Activated T-helper 1 cell treated with Interleukin-2 at 50 U/mL for 16 hours (primary cell): ENCODE data around the gene HIVEP3.
"Not testable (repeated sequence)": the region's sequence is repeated elsewhere in the genome, so short reads cannot be mapped to it uniquely, and the experiment has no call there.

Experiments
- DNase-seq: peaks from one replicate; pipeline ENCODE4 v3.0.0-alpha.2; 2020; ENCODE audit warnings: low read depth

The HIVEP3 gene

DNA sequence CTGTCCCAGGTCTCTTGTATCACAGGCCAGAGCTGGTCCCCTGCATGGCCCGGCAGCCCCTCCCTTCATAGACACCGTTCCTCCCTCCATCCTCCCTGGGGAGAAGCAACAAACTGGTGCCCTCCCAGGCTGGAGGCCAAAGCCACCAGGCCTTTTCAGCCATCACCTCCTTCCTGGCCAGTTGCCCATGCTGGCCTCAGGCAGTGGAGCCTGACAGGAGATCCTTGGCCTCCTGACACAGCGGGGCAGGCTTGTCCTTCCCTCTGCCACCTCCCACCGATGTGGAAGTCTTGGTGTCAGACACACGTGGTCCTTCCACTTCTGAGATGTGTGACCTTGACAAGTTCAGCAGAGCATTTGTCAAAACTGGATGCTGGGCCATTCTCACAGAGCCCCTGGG is 206.0 kb downstream of the HIVEP3 start:
- DNase-seq: no peak

DNA sequence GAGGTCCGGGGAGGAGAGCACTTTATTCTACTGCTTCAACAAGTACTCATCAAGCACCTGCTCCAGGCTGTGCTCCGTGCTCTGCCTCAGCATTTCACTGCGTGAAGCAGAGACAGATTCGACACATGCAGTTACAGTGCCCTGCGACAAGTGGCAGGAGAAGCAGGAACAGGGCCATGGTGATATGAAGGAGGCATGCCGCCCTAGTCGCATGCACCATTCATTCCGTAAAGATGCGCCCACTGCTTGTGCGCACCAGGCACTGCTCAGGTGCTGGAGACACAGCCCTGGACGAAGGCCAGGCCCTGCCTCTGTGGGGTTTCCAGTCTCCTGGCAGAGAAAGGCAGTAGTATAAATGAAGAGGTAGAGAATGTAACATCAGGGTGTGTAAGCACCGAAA is 206.6 kb downstream of the HIVEP3 start:
- no peak for DNase-seq

DNA sequence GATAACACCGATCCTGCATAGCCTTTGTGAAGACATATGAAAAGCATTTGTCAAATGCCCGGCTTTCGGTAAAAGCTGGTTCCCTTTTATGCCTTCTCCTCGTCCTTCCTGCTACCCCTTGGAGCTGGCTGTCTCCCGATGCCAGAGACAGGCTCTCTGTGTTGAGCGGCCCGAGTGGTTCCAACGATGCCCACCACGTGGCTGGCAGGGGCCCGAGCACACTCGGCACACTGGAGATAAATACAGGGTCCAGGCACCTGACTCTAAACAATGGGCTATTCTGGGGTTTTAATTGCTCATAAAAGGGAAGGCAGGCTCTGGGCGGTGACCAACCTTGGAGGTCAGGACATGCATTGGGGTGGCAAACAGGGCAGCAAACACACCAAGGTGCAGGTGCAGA is 207.1 kb downstream of the HIVEP3 start:
- no peak for DNase-seq

DNA sequence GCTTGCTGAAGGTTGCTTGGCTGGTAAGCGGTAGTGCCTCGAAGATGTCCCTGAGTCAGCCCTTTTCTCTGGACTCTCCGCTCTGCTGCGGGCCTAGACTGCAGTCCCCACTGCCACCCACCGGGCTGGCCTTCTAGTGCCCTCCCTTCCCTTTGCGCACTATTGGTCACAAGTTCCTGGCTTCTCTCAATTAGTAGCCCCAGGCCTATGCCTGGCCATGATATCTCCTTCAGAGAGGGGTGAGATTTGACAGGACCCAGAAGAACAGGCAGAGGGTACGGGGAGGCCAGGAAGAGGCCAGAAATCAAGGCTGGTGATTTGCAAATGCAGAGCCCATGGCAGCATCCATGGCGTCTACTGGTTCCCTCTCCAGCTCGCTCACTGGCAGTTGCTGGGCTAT is 207.7 kb downstream of the HIVEP3 start:
- no peak for DNase-seq

DNA sequence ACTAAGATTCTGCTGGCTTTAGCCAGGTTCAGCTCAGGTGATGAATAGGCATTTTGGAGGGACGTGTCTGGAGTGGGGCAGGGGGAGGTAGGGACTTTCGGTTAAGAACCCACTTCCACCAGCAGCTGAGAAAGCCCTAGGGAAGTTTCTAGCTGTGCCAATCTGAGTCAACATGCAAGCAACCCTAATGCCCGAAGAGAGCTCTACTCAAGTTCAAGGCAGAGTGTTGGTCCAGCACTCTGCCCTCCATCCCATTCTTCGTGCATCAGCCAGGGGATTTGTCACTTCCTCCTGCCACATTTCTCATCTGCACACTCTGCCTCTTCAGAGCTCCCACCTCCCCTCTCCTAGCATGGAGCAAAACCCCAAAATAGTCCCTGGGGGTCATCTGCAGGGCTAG is 208.8 kb downstream of the HIVEP3 start:
- DNase-seq: no peak

DNA sequence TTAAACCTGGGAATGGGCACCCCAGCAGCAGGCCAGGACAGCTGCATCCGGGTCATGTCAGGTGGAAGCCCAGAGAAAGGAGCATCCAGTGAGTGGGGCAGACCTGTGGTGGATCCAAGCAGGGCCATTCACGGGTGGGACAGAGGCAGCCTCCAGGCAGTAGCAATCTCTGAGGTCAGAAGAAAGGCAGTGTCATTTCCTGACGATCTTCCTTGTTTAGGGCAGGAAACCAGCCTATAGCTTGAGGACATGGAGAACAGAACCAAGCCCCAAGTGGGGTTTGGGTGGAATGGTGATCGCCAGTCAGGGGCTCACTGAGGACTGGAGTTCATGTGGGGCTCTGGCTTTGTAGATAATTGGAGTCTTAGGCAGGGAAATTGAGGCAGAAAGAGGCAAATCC is 209.4 kb downstream of the HIVEP3 start:
- no peak for DNase-seq

DNA sequence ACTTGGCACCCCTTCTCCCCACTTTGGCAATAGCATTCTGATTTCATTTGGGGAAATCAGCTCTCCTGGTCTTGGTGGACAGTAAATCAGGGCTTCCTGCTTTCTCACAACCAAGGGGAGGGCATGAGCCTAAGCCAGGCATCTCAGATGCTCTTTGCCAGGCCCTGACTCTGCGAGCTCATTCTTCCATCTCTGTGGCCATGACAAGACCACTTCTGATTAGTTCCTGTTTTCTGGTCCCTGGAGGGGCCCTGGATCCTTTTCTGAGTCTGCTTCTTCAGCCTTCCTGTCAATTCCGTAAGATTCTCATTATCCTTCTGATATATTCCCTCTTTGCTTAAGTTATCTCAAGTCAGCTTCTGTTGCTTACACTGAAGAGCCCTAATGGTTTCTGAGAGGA is 210.4 kb downstream of the HIVEP3 start:
- DNase-seq: no peak

DNA sequence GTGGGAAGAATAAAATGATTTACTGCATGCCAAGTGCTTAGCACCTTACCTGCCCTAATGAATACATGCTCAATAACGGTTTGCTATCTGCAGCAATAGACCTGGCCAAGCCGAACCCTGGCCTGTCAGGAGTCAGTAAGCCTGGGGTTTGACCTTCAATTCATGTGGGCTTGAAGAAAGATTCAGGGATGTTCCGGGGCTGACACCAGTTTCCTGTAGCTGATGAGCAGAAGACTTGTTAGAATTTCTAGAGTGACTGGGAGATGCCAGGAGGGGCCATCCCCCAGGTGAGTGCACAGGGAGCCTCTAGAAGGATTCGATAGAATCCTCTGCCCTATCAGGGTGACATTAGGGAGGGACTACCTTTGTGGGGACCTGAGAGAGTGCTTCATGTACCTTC is 210.9 kb downstream of the HIVEP3 start:
- DNase-seq: no peak

DNA sequence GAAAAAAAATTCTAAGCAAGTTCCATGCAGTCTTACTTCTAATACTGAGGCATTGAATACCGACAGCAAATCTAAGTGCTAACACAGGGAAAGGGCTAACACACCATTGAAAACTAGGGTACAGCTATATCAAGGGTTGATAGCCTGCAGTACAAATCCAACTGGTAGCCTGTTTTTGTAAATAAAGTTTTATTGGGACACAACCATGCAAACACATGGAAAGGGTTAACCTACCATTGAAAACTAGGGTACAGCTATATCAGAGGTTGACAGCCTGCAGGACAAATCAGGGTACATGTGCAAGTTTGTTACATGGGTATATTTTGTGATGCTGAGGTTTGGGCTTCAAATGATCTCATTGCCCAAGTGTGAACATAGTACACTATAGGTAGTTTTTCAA is 212.9 kb downstream of the HIVEP3 start:
- no peak for DNase-seq

DNA sequence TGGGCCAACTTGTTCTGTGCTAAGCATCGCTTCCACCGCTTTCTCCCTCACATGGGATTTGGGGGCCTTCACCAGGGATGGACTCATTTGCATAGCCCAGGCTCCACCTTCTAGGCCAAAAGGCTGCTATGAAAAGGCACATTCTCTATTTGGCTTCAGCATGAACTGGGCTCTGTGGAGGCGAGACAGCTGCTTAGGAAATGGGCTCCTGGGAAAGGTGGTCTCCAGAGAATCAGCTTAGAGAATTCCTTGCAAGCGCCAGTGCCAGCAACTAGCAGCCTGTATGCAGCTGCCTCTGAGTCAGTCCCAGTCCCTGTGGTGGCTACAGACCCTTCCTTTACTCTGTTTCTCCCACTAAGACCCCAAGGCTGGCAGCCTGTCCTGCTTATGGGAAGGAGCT is 214.5 kb downstream of the HIVEP3 start:
- no peak for DNase-seq

DNA sequence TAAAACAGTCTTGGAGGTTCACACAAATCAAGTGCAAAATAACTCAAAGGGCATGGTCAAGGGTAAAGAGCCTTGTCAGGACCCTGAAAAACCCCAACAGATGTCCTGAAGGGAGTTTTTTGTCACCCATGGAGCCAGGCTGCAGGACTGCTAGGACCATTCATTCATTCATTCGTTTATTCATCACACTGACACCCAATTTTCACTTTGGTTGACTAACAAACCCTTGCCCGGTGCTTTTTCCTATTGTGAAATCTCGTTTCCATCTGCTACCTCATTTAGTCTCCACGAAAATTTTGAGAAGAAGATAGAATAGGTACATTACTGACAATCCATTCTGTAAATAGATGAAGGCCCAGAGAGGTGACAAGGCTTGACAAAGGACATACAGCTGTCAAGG is 216.0 kb downstream of the HIVEP3 start:
- no peak for DNase-seq

DNA sequence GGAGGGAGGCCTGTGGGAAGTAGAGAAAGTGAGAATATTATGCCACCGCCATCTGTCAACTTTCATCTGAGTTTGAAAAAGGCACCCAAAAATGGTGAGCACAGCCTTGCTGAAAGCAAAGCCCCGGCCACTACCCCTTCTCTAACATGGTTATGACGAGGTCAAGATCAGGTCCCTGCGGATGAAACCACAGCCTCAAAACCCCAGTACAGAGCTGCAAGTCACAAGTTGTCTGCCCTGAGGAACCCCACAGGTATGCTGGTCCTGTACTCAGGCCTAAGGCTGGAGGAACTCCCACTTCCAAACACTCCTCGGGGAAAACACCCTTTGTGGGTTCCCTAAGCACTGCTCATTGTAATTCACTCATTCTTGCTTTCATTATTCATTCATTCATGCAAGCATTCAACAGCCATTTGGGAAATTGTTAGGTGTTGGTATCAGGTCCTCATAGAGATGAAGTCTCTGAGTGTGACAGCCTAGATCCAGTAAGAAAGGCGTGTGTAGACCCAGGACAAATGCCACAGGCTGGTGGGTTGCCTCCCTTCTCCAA is 217.7 kb downstream of the HIVEP3 start:
- DNase-seq: no peak

DNA sequence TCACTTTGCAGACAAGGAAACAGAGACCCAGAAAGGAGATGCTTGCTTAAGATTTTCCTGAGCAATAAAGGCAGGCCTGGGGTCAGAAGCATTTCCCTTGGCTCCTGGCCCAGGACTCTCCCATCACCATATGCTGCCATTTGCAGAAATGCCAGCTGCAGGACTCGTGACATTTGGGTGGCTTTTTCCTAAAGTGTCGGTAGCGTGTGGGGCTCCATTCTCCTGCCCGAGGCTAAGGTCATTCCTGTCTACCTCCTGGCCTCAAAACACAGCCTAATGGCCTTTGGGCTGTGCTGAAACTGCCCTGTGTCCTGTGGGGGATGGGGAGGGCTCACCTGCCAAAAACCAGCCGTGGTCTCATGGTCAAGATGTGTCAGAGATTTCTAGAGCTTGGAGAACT is 218.1 kb downstream of the HIVEP3 start:
- DNase-seq: no peak

DNA sequence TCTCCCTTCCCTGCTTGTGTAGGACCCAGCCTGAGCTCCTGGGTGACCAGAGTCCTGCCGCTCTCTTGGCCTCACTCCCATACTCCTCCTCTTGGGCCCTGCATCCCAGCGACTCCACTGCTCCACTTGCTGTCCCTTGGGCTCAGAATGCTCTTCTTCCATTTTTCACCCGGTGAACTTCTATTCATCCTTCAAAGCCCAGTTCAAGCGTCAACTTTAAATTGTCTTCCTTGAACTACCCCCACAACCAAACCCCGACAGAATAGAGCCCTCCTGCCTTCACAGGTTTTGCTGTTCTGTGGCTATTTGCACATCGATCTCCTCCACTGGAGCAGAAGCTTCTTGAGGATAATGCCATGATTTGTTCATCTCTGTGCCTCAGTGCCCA is 218.9 kb downstream of the HIVEP3 start:
- no peak for DNase-seq

DNA sequence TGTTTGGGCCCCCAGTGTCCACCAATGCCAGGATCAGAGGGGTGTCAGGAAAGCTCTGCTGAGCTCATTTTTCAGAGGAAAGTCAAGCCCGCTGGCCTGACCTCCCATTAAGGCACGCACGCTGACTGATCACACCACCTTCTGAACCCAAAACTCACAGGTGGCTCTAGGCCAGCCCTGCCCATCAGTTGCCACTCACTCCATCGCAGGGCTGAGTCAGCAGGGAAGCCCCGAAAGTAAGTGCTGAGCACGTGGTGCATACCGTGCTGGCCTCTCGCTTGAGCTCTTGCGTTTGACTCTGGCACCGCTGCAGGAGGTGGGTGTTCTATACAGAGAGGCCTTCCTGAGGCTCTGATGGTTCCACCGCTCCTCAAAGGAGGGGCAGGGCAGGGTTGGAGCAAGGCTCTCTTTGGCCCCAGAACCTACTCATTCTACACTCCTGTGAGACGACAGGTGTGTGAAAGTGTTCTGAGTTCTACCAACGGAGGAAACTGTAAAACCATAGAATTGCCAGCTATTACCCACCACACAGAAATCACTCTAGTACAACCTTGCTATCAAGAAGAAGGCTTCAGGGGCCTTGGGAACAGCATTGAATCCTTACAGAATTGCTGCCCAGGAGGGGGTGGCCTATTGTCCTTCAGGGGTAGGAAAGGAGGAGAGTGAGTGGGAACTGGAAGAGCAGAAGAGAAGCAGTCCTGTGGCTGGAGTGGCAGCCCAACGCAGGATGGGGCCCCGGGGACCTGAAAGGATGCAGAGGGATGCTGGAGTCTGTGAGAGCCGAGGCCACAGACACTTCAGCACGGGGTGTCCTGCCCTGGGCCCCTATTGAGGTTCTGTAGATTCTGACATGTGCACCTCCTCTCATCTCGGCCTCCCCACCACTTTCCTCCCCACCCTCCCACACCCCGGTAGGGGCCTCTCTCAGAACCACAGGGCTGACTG is 219.5 kb downstream of the HIVEP3 start:
- no peak for DNase-seq

DNA sequence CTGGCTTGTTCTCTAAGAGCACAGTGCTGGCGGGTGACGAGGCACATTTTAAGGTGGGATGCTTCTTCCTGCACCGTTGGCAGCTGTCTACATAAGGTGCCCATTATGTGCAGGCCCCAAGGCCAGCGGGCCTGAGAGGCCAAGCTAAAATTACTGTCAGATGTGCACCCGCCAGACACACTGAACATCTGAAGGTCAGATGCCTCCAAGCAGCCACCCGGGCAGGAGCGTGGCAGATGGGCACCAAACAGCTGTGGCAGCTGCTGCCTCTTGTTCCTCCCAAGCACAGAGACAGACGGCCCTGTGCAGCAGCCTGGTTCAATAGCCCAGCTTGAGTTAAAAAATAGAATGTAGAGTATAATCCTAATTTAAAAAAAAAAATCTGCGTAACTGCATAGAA is 222.3 kb downstream of the HIVEP3 start:
- DNase-seq: no peak

DNA sequence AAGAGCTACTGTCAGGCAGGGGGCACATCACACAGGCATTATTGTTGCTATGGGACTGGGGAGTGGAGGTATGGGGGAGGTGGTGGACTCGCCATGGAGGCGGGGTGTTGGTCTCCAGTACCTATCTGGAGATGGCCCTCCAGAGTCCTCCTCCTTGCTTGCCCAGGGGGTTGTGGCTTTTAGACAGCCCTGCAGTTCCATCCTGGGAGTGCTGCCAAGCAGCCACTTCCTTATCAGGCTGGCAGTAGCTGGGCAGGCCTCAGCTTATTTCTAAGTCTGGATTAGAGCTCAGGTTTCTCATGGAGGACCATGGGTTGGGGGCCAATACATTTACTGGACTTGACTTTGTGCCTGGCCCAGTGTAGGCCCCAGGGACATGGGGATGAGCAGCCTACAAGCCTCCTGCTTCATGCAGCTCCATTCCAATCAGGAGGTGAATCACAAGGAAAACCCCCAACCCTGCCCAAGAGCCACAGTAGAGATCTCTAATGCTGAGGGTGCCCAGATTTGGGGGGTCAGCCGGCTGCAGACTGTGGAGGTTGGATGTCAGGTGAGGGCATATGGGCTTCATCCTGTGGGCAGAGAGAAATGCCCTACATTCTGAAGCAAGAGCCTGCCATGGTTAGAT is 223.5 kb downstream of the HIVEP3 start:
- no peak for DNase-seq

DNA sequence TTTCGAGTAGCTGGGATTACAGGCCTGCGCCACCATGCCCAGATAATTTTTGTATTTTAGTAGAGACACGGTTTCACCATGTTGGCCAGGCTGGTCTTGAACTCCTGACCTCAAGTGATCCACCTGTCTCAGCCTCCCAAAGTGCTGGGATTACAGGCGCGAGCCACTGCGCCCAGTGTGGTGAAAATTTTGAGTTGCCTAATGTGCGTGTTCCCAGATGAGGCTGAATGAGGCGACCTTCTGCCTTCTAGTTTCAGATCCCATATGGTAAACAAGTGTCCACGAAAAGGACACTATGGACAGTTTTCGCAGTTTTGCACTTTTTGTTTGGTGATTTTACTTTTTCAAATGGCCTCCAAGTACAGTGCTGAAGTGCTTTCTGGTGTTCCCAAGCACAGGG is 226.8 kb downstream of the HIVEP3 start:
- not testable (repeated sequence) for DNase-seq

DNA sequence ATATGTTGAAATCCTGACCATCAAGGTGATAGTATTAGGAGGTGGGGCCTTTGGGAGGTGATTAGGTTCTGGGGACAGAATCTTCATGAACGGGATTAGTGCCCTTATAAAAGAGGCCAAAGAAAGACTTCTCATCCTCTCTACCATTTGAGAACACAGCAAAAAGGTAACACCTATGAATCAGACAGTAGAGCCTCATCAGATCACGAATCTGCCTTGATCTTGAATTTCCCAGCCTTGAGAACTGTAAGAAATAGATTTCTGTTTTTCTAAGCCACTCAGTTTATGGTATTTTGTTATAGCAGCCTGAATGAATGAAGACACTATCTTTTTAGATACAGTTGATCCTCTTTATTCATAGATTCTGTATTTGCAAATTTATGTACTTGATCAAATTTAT is 227.3 kb downstream of the HIVEP3 start:
- no peak for DNase-seq

DNA sequence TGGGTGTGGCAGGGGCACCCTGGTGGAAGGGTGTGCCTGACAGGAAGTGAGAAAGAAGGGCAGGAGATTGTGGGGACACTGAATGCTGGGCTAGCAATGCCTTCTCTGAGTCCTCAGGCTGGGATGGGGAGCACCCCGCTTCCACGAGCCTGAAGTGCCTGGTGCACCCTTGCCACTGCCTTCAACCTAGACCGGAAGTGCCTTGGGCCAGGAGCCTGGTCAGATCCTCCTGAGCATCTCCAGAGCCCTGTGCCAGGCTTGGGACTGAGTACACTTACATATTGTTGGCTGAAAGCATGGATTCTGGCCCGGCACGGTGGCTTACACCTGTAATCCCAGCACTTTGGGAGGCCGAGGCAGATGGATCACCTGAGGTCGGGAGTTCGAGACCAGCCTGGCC is 228.4 kb downstream of the HIVEP3 start:
- DNase-seq: no peak

DNA sequence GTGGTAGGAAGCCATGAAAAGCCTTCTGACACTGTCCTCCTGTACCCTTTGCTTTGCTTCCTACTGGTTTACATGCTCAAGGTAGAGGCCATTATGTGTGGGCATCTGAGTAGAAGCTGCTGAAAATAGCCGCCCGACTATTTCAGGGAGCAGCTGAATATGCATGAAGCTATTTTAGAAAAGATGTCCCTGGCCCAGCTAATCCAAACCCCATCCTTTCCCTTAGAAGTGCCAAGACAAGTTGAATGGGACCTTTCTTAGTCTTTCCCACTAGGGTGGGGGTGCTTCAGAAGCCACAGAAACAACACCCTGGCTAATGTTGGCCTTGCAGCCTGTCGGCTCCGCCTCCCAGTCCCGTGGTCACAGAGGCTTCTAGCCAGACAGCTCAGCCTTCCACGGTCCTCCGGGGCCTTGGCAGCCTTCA is 229.2 kb downstream of the HIVEP3 start:
- DNase-seq: no peak

DNA sequence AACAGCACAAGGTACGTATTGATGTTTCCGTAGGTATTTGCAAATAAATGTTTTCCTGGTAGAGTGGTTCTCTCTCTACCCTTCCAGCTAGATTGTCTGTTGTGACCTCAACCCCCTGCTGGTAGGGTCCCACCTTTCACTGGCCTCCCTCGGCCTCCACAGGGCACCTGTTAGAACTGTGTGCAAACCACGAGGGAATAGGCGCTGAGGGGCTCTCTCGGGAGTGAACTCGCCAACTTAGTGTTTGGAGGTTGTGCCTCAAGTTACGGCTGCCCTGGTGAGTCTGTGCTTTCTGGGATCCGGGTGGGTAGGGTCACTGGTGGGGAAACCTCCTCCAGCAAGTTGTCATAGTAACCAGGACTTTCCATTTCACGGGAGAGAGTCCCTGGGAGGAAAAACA is 229.6 kb downstream of the HIVEP3 start:
- no peak for DNase-seq

DNA sequence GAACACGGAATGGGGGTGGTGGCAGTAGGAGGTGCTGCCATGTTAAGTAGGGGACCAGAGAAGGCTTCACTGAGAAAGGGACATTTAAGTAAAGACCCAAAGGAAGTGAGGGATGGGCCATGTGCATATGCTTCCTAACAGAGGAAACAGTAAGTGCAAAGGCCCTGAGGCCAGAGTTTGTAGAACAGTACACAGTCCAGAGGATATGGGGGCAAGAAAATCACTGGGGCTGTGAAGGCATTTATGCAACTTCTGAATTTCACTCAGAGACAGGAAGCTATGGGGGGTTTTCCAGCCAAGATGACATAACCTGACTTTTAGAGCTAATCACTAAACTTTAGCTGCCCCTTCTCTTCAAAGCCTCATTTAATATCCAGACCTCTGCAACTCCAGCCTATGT is 231.7 kb downstream of the HIVEP3 start:
- no peak for DNase-seq
